Uterus (tissue), 2 donors: Measurements from ENCODE around the gene ZNF70.

Experiments
- CTCF ChIP-seq, 4 experiments: fragments of 200-600 bp in 2 of 4; fragments of 450-650 bp in 2 of 4; sonication (generic) in 2 of 4; IDR thresholded peaks; one replicate each; pipeline ENCODE4 v1.5.1; 2016 to 2019; ENCODE audit warnings: antibody characterized with exemption in 4 of 4, mild to moderate bottlenecking in 2 of 4, moderate library complexity in 1 of 4
- POLR2A ChIP-seq, 2 donors: fragments of 450-650 bp; IDR thresholded peaks; one replicate each; pipeline ENCODE4 v1.6.1; 2016; ENCODE audit warnings: antibody characterized with exemption in 2 of 2, mild to moderate bottlenecking in 1 of 2, moderate library complexity in 1 of 2

GRCh38 chr22:23750367-23750713 lies 572 bp downstream of the ZNF70 start:
- TF ChIP-seq CTCF (IDR thresholded peaks at IDR 0.05) (no peak), POLR2A (IDR thresholded peaks at IDR 0.05) (no peak)
